Mucosa of stomach (tissue), 1 donor: ENCODE data around the gene WRNIP1.
A peak's percentile ranks its signal among the peaks of the same experiment; 100 is the strongest.
"Not testable (repeated sequence)": the region's sequence is repeated elsewhere in the genome, so short reads cannot be mapped to it uniquely, and the experiment has no call there.

Experiments
- H3K27me3 ChIP-seq: one replicate; pipeline ENCODE4 v1.7.0; 2013; ENCODE audit warnings: mild to moderate bottlenecking, low read length; ENCODE audit not compliant: control insufficient read depth, insufficient read depth
- H3K36me3 ChIP-seq: one replicate; pipeline ENCODE4 v1.7.0; 2013; ENCODE audit warnings: low read length; ENCODE audit not compliant: control insufficient read depth, insufficient read depth
- H3K4me1 ChIP-seq: one replicate; pipeline ENCODE4 v1.7.0; 2013; ENCODE audit warnings: mild to moderate bottlenecking, low read length; ENCODE audit not compliant: control insufficient read depth, insufficient read depth
- H3K4me3 ChIP-seq: one replicate; pipeline ENCODE4 v1.7.0; 2013; ENCODE audit warnings: low read length
- H3K9ac ChIP-seq: one replicate; pipeline ENCODE4 v1.7.0; 2013; ENCODE audit warnings: mild to moderate bottlenecking, low read length, moderate library complexity
- H3K9me3 ChIP-seq: one replicate; pipeline ENCODE4 v1.7.0; 2013; ENCODE audit warnings: mild to moderate bottlenecking, low read length, moderate library complexity; ENCODE audit not compliant: control insufficient read depth
- donor health status: Pancreatic carcinoma.

Gene WRNIP1

GRCh38 chr6:2755456-2755855 lies 9.7 kb upstream of the WRNIP1 start:
- no peaks in the 10 kb centered on the region for H3K36me3 ChIP-seq
- H3K4me1 ChIP-seq: no peaks in the 10 kb centered on the region
- no peak overlapping the region for H3K4me3 ChIP-seq
- H3K9ac ChIP-seq: no peak overlapping the region
- no peaks in the 10 kb centered on the region for H3K27me3 ChIP-seq
- no peaks in the 10 kb centered on the region for H3K9me3 ChIP-seq

DNA sequence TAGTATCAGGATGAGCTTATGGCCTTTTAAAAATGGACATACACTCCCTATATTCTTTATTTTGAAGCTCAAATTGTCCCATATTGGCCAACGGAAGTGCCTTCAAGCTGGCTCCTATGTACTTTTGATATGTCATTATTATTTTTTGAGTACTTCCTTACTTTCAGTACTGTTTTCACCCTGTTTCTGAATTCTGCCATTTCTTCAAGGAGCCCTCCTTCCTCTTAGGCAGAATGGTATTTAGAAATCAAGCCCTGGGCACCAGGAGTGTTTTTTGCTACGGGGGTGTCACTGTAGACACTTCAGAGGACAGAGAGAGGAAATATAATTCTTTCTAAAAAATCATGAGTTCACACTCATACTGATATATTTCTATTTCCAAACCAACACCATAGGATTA lies 9.0 kb upstream of the WRNIP1 start:
- no peak overlapping the region for H3K9ac ChIP-seq
- H3K4me3 ChIP-seq: no peak overlapping the region
- no peaks in the 10 kb centered on the region for H3K36me3 ChIP-seq
- no peaks in the 10 kb centered on the region for H3K4me1 ChIP-seq
- H3K9me3 ChIP-seq: no peaks in the 10 kb centered on the region
- H3K27me3 ChIP-seq: no peaks in the 10 kb centered on the region

GRCh38 chr6:2756687-2757224 lies 8.4 kb upstream of the WRNIP1 start:
- H3K4me3 ChIP-seq: no peak overlapping the region
- H3K9me3 ChIP-seq: no peaks in the 10 kb centered on the region
- no peaks in the 10 kb centered on the region for H3K27me3 ChIP-seq
- H3K9ac ChIP-seq: no peak overlapping the region
- H3K4me1 ChIP-seq: no peaks in the 10 kb centered on the region
- no peaks in the 10 kb centered on the region for H3K36me3 ChIP-seq

DNA sequence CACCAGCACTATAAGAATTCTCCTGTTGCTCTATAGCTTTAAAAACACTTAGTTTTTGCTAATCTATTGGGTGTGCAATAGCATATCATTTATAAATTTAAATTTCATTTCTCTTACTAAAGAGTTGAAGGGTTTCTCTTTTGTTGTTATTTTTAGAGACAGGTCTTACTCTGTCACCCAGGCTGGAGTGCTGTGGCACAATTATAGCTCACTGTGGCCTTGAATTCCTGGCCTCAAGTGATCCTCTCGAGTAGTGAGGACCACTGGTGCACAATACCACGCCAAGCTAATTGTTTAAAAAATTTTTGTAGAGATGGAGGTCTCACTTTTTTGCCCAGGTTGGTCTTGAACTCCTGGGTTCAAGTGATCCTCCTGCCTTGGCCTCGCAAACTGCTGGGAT lies 6.2 kb upstream of the WRNIP1 start:
- Histone ChIP-seq H3K9ac (no peak overlapping the region), H3K36me3 (no peaks in the 10 kb centered on the region), H3K4me3 (no peak overlapping the region), H3K9me3 (no peaks in the 10 kb centered on the region), H3K27me3 (no peaks in the 10 kb centered on the region), H3K4me1 (no peaks in the 10 kb centered on the region)

DNA sequence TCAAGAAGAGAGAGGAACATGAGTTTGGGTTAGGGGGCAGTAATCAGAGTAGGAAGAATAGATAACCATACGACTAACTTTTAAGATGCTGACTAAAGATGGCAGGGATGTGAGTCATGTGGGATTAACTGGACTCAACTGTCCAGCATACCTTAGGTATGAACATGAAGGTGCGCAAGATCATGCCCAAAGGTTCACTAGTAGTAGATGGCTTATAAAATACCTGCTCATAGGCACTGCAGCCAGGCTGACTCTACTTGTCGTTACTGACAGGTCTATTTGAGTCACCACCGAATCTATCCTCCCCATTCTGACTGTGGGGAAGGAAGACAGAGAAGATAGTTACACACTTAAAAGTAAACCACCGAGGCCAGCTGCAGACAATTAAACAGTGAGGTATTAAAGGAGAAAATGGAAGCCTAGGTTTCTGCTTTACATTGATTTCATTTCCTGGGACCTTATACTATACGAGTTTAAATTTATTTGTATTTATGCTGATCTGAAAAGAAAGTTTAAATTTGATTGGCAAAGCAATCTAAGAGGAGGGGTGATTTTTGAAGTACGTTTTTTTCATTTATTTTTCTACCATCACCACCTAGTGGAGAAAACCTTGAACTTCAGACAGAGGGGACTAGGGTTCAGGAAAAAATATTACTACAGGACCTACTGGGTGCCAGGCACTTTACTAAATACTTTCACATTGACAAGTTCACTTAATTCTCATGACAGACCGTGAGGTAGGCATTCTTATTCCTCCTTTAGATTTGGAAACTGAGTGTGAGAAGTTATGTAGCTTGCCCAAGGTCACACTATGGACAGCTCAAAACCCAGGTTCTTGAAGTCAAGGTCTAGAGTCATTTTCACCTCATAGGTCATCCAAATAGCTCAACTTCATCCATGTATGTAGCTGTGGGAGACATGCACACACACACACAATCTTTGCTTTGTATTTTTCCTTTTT lies 4.0 kb upstream of the WRNIP1 start:
- no peaks in the 10 kb centered on the region for H3K4me1 ChIP-seq
- H3K4me3 ChIP-seq: no peak overlapping the region
- no peak overlapping the region for H3K9ac ChIP-seq
- H3K27me3 ChIP-seq: no peaks in the 10 kb centered on the region
- no peaks in the 10 kb centered on the region for H3K9me3 ChIP-seq
- no peaks in the 10 kb centered on the region for H3K36me3 ChIP-seq

DNA sequence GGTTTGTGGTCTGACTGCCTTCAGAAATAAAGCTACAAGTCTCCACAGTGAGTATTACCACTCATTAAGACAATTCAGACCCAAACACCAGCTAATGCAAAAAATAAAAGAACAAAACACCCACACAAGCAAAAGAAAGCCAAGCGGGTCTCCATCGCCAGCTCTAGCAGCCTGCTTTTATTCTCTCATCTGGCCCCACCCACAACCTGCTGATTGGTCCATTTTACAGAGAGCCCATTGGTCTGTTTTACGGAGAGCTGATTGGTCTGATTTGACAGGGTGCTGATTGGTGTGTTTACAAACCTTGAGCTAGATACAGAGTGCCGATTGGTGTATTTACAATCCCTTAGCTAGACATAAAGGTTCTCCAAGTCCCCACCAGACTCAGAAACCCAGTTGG lies 2.3 kb upstream of the WRNIP1 start:
- not testable (repeated sequence) for H3K27me3 ChIP-seq, H3K4me3 ChIP-seq, H3K9me3 ChIP-seq, H3K4me1 ChIP-seq, H3K36me3 ChIP-seq, H3K9ac ChIP-seq

GRCh38 chr6:2763345-2763841 lies 1.8 kb upstream of the WRNIP1 start:
- no peaks in the 10 kb centered on the region for H3K36me3 ChIP-seq
- H3K9me3 ChIP-seq: no peaks in the 10 kb centered on the region
- no peak overlapping the region for H3K9ac ChIP-seq
- H3K27me3 ChIP-seq: no peaks in the 10 kb centered on the region
- H3K4me3 ChIP-seq: no peak overlapping the region
- H3K4me1 ChIP-seq: peaks cover 8% of the 10 kb centered on the region

- Histone ChIP-seq H3K27me3 (no peaks in the 10 kb centered on the region), H3K4me3 (peak overlapping the region; percentile 67), H3K36me3 (no peaks in the 10 kb centered on the region), H3K4me1 (peaks cover 8% of the 10 kb centered on the region), H3K9ac (no peak overlapping the region), H3K9me3 (no peaks in the 10 kb centered on the region)
These were observed 1.2 kb upstream of the WRNIP1 start for GRCh38 chr6:2763876-2764540.

GRCh38 chr6:2764610-2765165 lies 505 bp upstream of the WRNIP1 start:
- Histone ChIP-seq H3K4me1 (peaks cover 9% of the 10 kb centered on the region), H3K27me3 (no peaks in the 10 kb centered on the region), H3K9ac (peak overlapping the region; percentile 76), H3K4me3 (peak overlapping the region; percentile 67), H3K36me3 (no peaks in the 10 kb centered on the region), H3K9me3 (no peaks in the 10 kb centered on the region)

GRCh38 chr6:2765896-2766766 lies 938 bp downstream of the WRNIP1 start:
- peaks cover 3% of the 10 kb centered on the region for H3K36me3 ChIP-seq
- no peaks in the 10 kb centered on the region for H3K27me3 ChIP-seq
- peak overlapping the region; percentile 93 for H3K4me3 ChIP-seq
- H3K9ac ChIP-seq: peak overlapping the region; percentile 85
- H3K4me1 ChIP-seq: peaks cover 20% of the 10 kb centered on the region
- no peaks in the 10 kb centered on the region for H3K9me3 ChIP-seq
